K562 (cell line): ENCODE data around the gene NTRK1. TPM values are rescaled to one million over a fixed set of nuclear protein-coding genes. Genes with fewer than 3 reads are reported as not detected.

Source experiments
- ARID1B ChIP-seq: fragments of 450-650 bp; IDR thresholded peaks from 2 replicates; pipeline ENCODE4 v1.6.1; 2016; ENCODE audit warnings: antibody characterized with exemption, mild to moderate bottlenecking, inconsistent platforms
- CBFA2T3 ChIP-seq: fragments of 450-650 bp; IDR thresholded peaks from 2 replicates; pipeline ENCODE4 v1.6.1; 2017
- DPF2 ChIP-seq: fragments of 450-650 bp; IDR thresholded peaks from 2 replicates; pipeline ENCODE4 v1.6.1; 2016
- ELF1 ChIP-seq: fragments of 200-800 bp; sonication (Bioruptor generic); IDR thresholded peaks from 2 replicates; pipeline ENCODE4 v1.6.1; 2016; ENCODE audit warnings: missing genetic modification characterization, missing compliant biosample characterization
- ESRRA ChIP-seq: fragments of 450-650 bp; IDR thresholded peaks from 2 replicates; pipeline ENCODE4 v1.6.1; 2014; ENCODE audit warnings: low read depth, mild to moderate bottlenecking, moderate library complexity, borderline replicate concordance
- HMG20B ChIP-seq: fragments of 250-450 bp; sonication (Bioruptor Pico); IDR thresholded peaks from 2 replicates; pipeline ENCODE4 v1.5.0; 2021; ENCODE audit warnings: mild to moderate bottlenecking
- MAFG ChIP-seq: fragments of 450-650 bp; conservative IDR thresholded peaks from 2 replicates; pipeline ENCODE4 v1.6.1; 2016; ENCODE audit warnings: missing genetic modification characterization, missing compliant biosample characterization
- MCM7 ChIP-seq, 2 experiments: fragments of 450-650 bp; IDR thresholded peaks; 2 replicates each; pipeline ENCODE4 v1.6.1; 2016 to 2018
- MTA2 ChIP-seq: fragments of 450-650 bp; IDR thresholded peaks from 2 replicates; pipeline ENCODE4 v1.6.1; 2016; ENCODE audit warnings: low read depth
- MTA3 ChIP-seq: fragments of 450-650 bp; formaldehyde crosslinking; IDR thresholded peaks from 2 replicates; pipeline ENCODE4 v1.6.1; 2017; ENCODE audit warnings: mild to moderate bottlenecking, borderline replicate concordance
- NFE2 ChIP-seq: IDR thresholded peaks from 2 replicates; pipeline ENCODE4 v1.6.1; 2014; ENCODE audit warnings: antibody characterized with exemption, low read depth
- SOX6 ChIP-seq: fragments of 450-650 bp; IDR thresholded peaks from 2 replicates; pipeline ENCODE4 v1.6.1; 2014; ENCODE audit warnings: mild to moderate bottlenecking
- SRSF9 ChIP-seq: fragments of 200-400 bp; formaldehyde crosslinking; IDR thresholded peaks from 2 replicates; pipeline ENCODE4 v1.6.1; 2017; ENCODE audit warnings: low read depth, low read length, borderline replicate concordance
- ZEB2 ChIP-seq: fragments of 450-650 bp; IDR thresholded peaks from 2 replicates; pipeline ENCODE4 v1.6.1; 2016
- ZNF695 ChIP-seq: fragments of 450-650 bp; formaldehyde crosslinking; IDR thresholded peaks from 2 replicates; pipeline ENCODE4 v1.4.0; 2020; ENCODE audit warnings: mild to moderate bottlenecking, moderate library complexity
- ZNF707 ChIP-seq: fragments of 250-450 bp; sonication (Bioruptor Pico); conservative IDR thresholded peaks from 2 replicates; pipeline ENCODE4 v1.8.0; 2022; ENCODE audit warnings: inconsistent platforms, mild to moderate bottlenecking, moderate library complexity
- polyA plus RNA-seq, 8 experiments: library from polyadenylated mRNA; depleted of rRNA in 4 of 8; stranded (reverse) in 5 of 8; unstranded in 3 of 8; fragments of >200 nt; fragmentation: Nextera tagmentation in 2 of 8; fragmentation: Illumina TruSeq in 1 of 8; extraction: Ambion mirVana in 2 of 8; extraction: Trizol in 1 of 8; gene quantifications; 2 replicates each; pipeline versions ENCODE4 v1.2.1 to v1.2.3, GENCODE V29; 2011 to 2014; ENCODE audit warnings: inconsistent platforms in 1 of 8, missing spikeins in 1 of 8
- total RNA-seq, 7 experiments: library from RNA; depleted of rRNA in 6 of 7; stranded (reverse); fragments of >200 nt in 6 of 7; fragmentation: Illumina TruSeq in 2 of 7; extraction: Trizol in 2 of 7; gene quantifications; 2 replicates each; pipeline versions ENCODE4 v1.2.1 to v1.2.3, GENCODE V29; 2011 to 2021; ENCODE audit warnings: low replicate concordance in 1 of 7
- TF ChIP-seq, protein P1 (sequence below): fragments of 250-450 bp; sonication (Bioruptor Pico); IDR thresholded peaks from 2 replicates; pipeline ENCODE4 v1.4.0; 2020; ENCODE audit warnings: mild to moderate bottlenecking, moderate library complexity
- TF ChIP-seq, protein P2 (sequence below): IDR thresholded peaks from 2 replicates; pipeline ENCODE4 v1.6.1; 2016; ENCODE audit warnings: missing genetic modification characterization, missing compliant biosample characterization
- TF ChIP-seq, protein P3 (sequence below): fragments of 200-800 bp; sonication (Bioruptor generic); IDR thresholded peaks from 2 replicates; pipeline ENCODE4 v1.6.1; 2017; ENCODE audit warnings: missing genetic modification characterization, missing compliant biosample characterization
- TF ChIP-seq, protein P4 (sequence below): sonication (generic); formaldehyde crosslinking; IDR thresholded peaks from 2 replicates; pipeline ENCODE4 v1.8.1; 2023; ENCODE audit warnings: mild to moderate bottlenecking, missing genetic modification reagents
- TF ChIP-seq, protein P5 (sequence below), 2 experiments: IDR thresholded peaks; 2 replicates each; pipeline ENCODE4 v1.6.1; 2012; ENCODE audit warnings: improper control_type of control experiment in 2 of 2, low read depth in 2 of 2, low read length in 2 of 2, borderline replicate concordance in 1 of 2

The NTRK1 gene
- total and polyA plus RNA-seq, 9 of the 15 experiments (the other 6 are each of a cell fraction or from before 2014, with no cell fraction given) = 0.46 to 30.0 (median 7.9) TPM

DNA sequence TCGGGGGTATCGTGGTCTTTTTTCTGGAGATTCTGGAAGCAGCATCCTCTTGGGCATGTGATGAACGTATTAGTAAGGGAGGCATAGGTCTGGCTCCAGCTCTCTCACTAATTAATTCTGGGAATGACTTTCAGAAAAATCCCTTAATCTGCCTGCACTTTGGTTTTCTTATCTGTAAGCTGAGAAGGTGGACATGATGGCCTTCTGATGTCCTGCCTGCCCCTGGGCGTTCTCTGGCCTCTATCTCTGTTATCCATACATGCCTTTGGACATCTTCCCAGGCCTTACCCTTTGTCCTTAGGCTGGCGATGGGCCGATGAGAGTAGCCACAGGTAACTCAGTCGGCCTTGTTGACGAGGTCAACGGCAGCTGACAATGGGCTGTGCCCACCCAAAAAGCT, 8.8 kb downstream of the NTRK1 start (continued):
- TF ChIP-seq, protein P1, sequence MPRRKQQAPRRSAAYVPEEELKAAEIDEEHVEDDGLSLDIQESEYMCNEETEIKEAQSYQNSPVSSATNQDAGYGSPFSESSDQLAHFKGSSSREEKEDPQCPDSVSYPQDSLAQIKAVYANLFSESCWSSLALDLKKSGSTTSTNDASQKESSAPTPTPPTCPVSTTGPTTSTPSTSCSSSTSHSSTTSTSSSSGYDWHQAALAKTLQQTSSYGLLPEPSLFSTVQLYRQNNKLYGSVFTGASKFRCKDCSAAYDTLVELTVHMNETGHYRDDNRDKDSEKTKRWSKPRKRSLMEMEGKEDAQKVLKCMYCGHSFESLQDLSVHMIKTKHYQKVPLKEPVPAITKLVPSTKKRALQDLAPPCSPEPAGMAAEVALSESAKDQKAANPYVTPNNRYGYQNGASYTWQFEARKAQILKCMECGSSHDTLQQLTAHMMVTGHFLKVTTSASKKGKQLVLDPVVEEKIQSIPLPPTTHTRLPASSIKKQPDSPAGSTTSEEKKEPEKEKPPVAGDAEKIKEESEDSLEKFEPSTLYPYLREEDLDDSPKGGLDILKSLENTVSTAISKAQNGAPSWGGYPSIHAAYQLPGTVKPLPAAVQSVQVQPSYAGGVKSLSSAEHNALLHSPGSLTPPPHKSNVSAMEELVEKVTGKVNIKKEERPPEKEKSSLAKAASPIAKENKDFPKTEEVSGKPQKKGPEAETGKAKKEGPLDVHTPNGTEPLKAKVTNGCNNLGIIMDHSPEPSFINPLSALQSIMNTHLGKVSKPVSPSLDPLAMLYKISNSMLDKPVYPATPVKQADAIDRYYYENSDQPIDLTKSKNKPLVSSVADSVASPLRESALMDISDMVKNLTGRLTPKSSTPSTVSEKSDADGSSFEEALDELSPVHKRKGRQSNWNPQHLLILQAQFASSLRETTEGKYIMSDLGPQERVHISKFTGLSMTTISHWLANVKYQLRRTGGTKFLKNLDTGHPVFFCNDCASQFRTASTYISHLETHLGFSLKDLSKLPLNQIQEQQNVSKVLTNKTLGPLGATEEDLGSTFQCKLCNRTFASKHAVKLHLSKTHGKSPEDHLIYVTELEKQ (CRISPR knock-in tag) = no peak
- TF ChIP-seq, protein P2, sequence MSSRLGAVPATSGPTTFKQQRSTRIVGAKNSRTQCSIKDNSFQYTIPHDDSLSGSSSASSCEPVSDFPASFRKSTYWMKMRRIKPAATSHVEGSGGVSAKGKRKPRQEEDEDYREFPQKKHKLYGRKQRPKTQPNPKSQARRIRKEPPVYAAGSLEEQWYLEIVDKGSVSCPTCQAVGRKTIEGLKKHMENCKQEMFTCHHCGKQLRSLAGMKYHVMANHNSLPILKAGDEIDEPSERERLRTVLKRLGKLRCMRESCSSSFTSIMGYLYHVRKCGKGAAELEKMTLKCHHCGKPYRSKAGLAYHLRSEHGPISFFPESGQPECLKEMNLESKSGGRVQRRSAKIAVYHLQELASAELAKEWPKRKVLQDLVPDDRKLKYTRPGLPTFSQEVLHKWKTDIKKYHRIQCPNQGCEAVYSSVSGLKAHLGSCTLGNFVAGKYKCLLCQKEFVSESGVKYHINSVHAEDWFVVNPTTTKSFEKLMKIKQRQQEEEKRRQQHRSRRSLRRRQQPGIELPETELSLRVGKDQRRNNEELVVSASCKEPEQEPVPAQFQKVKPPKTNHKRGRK (tag) = no peak
- TF ChIP-seq ELF1 (no peak), ESRRA (peak; percentile 67), HMG20B (CRISPR knock-in tag) (no peak), NFE2 (0 out of 2 replicates have a peak, but pooled peaks have one; percentile 17), MTA3 (0 out of 2 replicates have a peak, but pooled peaks have one; percentile 23), ZEB2 (peak; percentile 70; the same call in 1 of the 2 replicates), ZNF707 (CRISPR knock-in tag) (no peak), MTA2 (peak; percentile 46; the same call in 1 of the 2 replicates), MCM7 (IDR thresholded peaks at IDR 0.05) (no peak), ZNF695 (CRISPR knock-in tag) (no peak), CBFA2T3 (peak; percentile 76), SOX6 (peak; percentile 84), SRSF9 (no peak), MAFG (tag) (peak; percentile 21), DPF2 (peak; percentile 51; the same call in 1 of the 2 replicates), ARID1B (peak; percentile 88)
- TF ChIP-seq, protein P3, sequence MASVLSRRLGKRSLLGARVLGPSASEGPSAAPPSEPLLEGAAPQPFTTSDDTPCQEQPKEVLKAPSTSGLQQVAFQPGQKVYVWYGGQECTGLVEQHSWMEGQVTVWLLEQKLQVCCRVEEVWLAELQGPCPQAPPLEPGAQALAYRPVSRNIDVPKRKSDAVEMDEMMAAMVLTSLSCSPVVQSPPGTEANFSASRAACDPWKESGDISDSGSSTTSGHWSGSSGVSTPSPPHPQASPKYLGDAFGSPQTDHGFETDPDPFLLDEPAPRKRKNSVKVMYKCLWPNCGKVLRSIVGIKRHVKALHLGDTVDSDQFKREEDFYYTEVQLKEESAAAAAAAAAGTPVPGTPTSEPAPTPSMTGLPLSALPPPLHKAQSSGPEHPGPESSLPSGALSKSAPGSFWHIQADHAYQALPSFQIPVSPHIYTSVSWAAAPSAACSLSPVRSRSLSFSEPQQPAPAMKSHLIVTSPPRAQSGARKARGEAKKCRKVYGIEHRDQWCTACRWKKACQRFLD (CRISPR knock-in tag) = no peak
- TF ChIP-seq, protein P4, sequence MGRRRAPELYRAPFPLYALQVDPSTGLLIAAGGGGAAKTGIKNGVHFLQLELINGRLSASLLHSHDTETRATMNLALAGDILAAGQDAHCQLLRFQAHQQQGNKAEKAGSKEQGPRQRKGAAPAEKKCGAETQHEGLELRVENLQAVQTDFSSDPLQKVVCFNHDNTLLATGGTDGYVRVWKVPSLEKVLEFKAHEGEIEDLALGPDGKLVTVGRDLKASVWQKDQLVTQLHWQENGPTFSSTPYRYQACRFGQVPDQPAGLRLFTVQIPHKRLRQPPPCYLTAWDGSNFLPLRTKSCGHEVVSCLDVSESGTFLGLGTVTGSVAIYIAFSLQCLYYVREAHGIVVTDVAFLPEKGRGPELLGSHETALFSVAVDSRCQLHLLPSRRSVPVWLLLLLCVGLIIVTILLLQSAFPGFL (CRISPR knock-in tag) = no peak
- TF ChIP-seq, protein P5, sequence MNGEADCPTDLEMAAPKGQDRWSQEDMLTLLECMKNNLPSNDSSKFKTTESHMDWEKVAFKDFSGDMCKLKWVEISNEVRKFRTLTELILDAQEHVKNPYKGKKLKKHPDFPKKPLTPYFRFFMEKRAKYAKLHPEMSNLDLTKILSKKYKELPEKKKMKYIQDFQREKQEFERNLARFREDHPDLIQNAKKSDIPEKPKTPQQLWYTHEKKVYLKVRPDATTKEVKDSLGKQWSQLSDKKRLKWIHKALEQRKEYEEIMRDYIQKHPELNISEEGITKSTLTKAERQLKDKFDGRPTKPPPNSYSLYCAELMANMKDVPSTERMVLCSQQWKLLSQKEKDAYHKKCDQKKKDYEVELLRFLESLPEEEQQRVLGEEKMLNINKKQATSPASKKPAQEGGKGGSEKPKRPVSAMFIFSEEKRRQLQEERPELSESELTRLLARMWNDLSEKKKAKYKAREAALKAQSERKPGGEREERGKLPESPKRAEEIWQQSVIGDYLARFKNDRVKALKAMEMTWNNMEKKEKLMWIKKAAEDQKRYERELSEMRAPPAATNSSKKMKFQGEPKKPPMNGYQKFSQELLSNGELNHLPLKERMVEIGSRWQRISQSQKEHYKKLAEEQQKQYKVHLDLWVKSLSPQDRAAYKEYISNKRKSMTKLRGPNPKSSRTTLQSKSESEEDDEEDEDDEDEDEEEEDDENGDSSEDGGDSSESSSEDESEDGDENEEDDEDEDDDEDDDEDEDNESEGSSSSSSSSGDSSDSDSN (IDR thresholded peaks at IDR 0.05; ENCODE audit: borderline replicate concordance in 1 of 2, low read depth in 2 of 2, low read length in 2 of 2) = no peak
